Mononuclear cell (primary cell): ENCODE results near the gene CAMK1D. TPM values are rescaled to one million over a fixed set of nuclear protein-coding genes. Genes with fewer than 3 reads are reported as not detected.

Source experiments
- H3K27me3 ChIP-seq: 2 replicates; pipeline ENCODE4 v1.6.0; 2011; ENCODE audit warnings: low read length, control low read depth; ENCODE audit not compliant: insufficient read depth
- H3K4me1 ChIP-seq: 2 replicates; pipeline ENCODE4 v1.5.1; 2011; ENCODE audit warnings: mild to moderate bottlenecking, low read length, control low read depth; ENCODE audit not compliant: insufficient read depth
- H3K4me3 ChIP-seq: 2 replicates; pipeline ENCODE4 v1.5.1; 2011; ENCODE audit warnings: mild to moderate bottlenecking, low read length, moderate library complexity
- H3K9me3 ChIP-seq: 2 replicates; pipeline ENCODE4 v1.5.1; 2011; ENCODE audit warnings: low read depth, mild to moderate bottlenecking, control low read depth, low read length
- total RNA-seq: library from RNA; depleted of rRNA; stranded (reverse); fragments of >200 nt; gene quantifications from one replicate; pipeline ENCODE4 v1.2.3, GENCODE V29; 2012

CAMK1D gene
- total RNA-seq, 1 donor, result 11.0 TPM

DNA sequence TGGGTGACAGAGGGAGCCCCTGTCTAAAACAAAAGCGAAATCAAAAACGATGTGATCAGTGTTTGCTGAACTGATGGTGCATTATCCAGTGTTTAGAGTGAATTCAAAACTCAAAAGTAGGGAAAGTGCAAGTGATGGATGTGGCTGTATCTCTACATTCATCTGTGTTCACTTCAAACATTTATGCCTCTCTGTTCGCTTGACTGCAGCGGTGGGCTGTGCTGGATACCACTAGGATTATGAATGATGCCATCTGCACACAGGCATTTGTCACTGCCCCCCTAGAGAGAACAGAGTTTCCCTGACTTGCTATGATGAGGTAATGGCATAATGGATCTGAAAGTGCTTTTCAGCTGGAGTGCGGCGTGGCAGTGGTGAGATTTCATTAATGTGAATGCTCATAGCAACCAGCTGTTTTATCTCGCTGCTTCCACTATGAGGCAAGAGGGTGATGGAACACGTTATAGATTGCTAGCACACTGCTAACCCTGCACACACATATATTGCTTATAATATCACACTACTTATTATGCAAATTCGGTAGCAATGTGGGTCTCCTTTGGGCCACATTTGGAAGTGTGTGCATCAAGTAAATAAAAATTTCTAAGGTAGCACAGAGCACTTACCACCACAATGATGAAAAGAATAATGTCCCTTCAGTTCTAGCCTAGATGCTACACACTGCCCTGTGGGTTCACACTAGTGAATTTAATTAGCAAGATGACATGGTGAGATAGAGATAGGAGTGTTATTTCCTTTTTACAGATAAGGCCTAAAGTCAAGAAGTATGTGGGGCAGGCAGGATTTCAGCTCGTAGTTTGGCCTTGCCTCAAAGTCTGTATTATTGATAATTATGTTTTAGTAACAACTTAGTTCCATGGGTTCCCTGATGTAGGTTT is 164.7 kb downstream of the CAMK1D start:
- peaks cover 15% of the 10 kb centered on the region for H3K4me1 ChIP-seq
- H3K9me3 ChIP-seq, result no peaks in the 10 kb centered on the region
- H3K27me3 ChIP-seq, result no peaks in the 10 kb centered on the region
- no peak overlapping the region for H3K4me3 ChIP-seq

DNA sequence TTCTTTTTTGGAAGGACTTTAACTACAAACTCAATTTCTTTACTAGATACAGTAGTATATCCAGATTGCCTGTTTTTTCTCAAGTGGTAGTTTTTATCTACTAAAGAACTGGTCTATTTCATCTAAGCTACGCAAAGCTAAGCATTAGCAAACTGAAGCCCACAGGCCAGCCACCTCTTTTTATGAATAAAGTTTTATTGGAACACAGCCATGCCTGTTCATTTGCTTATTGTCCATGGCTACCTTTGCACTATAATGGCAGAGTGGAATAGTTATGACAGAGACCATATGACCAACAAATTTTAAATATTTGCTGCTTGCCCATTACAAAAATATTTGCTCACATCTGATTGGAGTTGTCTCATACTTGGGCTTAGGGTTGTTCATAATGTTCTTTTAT is 168.7 kb downstream of the CAMK1D start:
- no peaks in the 10 kb centered on the region for H3K9me3 ChIP-seq
- H3K4me1 ChIP-seq, result peaks cover 4% of the 10 kb centered on the region
- H3K27me3 ChIP-seq, result no peaks in the 10 kb centered on the region
- H3K4me3 ChIP-seq, result no peak overlapping the region

DNA sequence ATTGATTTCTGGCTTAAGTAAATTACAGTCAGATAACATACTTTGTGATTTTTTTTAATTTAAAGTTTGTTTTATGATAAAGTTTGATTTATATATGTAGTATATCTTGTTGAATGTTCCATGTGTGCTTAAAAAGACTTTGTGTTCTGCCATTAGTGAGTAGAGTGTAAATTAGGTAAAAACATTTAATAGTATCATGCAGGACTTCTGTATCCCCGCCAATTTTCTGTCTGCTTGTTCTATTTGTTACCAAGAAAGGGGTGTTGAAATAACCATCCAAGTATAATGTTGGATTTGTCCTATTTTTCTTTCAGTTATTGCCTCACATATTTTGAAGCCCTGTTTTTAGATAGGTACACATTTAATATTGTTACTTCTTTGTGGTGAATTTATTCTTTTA is 172.1 kb downstream of the CAMK1D start:
- no peak overlapping the region for H3K4me3 ChIP-seq
- no peaks in the 10 kb centered on the region for H3K9me3 ChIP-seq
- no peaks in the 10 kb centered on the region for H3K27me3 ChIP-seq
- H3K4me1 ChIP-seq, result no peaks in the 10 kb centered on the region

DNA sequence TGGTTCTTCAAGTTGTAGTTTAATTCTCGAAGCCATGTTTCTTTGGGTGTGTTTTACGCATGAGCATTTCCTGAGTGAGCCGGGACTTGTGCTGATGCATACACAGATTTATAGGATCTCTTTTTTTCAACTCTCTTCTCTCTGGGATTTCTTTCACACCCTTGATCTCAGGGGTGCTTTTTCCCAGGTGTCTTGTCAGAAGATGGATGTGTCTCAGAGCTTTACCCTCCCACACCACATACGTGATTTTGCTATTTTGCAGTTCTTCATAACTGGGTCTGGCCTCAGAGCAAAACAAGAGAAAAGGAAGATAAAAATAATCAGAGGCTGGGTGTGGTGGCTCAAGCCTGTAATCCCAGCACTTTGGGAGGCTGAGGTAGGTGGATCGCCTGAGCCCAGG is 177.0 kb downstream of the CAMK1D start:
- no peak overlapping the region for H3K4me3 ChIP-seq
- no peaks in the 10 kb centered on the region for H3K27me3 ChIP-seq
- H3K9me3 ChIP-seq, result no peaks in the 10 kb centered on the region
- no peaks in the 10 kb centered on the region for H3K4me1 ChIP-seq

DNA sequence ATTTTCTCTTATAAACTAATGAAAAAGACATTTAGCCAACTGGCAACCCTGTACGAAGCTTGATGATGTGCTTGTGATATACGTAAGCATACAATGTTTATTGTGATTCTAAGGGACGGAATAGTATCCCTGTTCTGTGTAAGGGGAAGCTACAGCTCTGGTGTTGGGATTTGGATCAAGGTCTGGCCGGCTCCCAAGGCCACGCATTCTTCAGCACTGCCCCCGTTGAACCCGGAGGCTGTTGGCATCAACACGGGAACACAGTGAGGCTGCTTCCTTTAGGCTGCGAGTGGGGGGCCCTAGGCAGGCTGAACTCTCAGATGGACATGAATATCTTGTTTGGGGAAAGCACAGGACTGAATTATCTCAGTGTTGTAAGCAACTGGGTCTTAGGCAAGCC is 180.6 kb downstream of the CAMK1D start:
- Histone ChIP-seq H3K9me3 (no peaks in the 10 kb centered on the region), H3K27me3 (no peaks in the 10 kb centered on the region), H3K4me1 (peaks cover 4% of the 10 kb centered on the region), H3K4me3 (no peak overlapping the region)

DNA sequence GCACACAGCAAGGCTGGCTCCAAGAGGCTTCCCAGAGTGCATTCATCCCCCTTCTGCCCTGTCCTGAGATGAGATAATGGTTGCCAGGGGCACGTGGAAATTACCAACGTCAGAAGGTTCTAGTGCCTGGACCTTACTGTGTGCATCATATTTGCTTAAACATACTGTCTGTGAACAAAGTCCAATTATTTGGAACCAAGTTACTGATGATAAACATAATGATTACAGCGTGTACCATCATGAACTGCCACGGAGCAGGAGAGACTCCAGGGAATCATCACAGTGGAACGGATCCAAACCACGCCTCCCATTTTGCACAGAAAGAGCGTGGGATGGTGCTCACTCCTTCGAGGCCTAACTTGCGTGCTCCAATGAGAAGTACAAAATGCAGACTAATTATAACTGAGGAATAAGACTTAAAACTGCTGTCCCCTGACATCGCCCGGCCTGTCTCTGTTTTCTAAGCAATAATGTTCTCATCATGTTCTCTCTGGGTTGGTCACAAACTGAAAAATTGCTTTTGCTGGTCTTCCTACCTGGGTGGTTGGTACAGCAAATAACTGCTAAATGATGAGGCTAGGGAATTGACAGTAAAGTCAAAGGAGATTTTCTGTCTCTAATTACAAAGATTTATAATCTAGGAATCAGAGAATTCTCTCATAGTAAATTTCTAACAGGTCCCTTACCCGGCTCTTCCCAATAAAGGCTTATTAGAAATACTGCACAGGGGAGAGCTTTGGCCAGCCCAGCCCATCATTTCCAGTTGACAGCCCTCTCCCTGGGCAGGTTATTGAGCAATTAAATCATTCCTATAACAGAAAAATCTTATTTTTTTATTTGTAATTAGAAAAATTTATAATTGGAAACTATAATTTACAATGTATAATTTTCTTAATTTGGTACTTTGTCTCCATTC is 182.2 kb downstream of the CAMK1D start:
- Histone ChIP-seq H3K4me1 (peaks cover 4% of the 10 kb centered on the region), H3K4me3 (no peak overlapping the region), H3K9me3 (no peaks in the 10 kb centered on the region), H3K27me3 (no peaks in the 10 kb centered on the region)

DNA sequence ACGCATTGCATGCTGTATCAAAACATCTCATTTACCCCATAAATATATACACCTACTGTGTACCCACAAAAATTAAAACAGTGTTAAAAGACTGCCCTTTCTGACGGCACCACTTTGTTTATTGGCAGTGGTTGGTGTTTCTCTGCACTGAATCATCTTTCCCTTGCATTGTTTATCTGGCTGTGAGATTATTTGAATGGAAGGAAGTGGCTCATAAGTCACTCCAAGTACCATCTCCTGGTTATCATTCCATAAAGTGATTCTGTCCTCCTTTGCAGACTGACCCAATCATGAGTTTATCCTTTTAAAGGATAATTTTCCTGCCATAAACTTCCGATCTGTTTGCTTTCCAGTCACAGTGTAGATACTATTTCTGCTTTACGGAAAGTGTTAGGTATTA is 183.8 kb downstream of the CAMK1D start:
- Histone ChIP-seq H3K9me3 (no peaks in the 10 kb centered on the region), H3K27me3 (no peaks in the 10 kb centered on the region), H3K4me1 (peaks cover 4% of the 10 kb centered on the region), H3K4me3 (no peak overlapping the region)

DNA sequence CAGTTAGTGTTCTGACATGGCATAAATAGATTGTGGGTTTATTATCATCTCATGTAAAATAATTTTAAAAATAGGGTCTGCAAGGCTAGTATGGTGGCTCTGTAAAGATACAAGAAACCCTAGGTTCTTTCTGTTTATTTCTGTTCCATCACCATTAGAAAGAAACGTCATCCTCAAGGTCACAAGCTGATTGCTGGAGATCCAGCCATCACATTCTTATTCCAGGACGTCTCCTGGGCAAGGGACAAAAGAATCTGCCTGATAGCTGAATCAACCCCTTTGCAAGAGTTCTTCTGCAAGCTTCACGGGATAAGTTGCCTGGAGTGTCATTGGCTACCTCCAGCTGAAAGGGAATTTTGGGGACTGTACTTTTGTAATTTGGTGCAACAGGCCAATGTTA is 184.4 kb downstream of the CAMK1D start:
- Histone ChIP-seq H3K4me1 (peaks cover 4% of the 10 kb centered on the region), H3K27me3 (no peaks in the 10 kb centered on the region), H3K4me3 (no peak overlapping the region), H3K9me3 (no peaks in the 10 kb centered on the region)

DNA sequence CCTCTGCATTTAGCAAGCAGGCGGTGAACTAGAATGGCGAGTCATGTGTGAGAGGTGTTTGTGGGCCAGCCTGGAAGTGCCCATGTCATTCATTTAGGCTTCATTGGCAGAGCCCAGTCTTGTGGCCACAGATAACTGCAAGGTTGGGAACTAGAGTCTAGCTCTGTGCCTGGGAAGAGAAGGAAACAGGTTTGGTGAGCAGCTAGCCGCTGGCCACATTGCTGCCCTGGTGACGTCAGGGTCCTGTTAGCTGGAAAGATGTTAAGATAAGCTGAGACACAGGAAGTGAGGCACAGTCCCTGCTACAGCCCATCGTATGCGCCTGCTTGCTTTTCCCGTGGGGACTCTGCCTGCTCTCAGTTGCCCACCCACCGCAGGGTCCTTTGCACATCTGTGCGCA is 185.5 kb downstream of the CAMK1D start:
- Histone ChIP-seq H3K4me3 (no peak overlapping the region), H3K4me1 (peaks cover 4% of the 10 kb centered on the region), H3K27me3 (no peaks in the 10 kb centered on the region), H3K9me3 (no peaks in the 10 kb centered on the region)

DNA sequence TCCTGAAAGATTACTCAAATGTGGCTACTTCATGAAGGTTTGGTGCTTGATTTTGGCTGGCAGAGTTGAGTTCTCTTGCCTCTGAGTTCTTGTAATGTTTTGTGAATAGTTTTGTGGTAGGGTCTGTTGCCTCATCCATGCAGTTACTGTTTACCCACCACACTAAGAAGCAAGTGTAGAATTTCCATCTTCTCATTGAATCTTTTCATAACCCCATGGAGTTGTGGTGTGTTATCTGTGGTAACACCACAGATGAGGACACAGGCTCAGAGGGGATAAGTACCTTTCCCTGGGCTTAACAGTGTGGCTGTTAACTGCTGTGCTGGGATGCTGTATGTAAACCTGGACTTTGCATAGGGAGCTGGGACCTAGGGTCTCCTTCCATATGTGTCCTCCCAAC is 186.3 kb downstream of the CAMK1D start:
- no peak overlapping the region for H3K4me3 ChIP-seq
- peaks cover 4% of the 10 kb centered on the region for H3K4me1 ChIP-seq
- no peaks in the 10 kb centered on the region for H3K27me3 ChIP-seq
- no peaks in the 10 kb centered on the region for H3K9me3 ChIP-seq

DNA sequence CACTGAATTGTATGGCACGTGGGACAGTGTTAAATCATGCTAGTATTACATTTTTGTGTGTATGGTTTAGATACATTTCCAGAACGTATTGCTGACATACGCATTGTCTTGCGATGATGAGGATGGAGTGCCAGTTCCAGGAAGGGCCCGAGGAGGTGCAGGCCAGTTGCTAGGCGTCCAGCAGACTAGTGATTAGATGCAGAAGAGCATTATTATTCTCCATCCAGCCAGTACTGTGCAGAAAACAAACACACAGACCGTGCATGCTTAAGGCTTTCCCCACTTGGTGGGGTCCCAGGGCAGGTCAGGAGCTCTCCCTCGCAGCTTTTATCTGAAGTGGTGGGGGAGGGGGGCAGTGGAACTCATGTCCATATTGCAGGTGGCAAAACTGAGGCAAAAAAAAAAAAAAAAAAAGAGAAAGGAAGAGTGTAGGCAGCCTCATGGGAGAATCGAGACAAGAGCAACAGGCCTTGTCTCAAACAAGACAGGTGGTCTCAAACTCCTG is 189.2 kb downstream of the CAMK1D start:
- H3K4me3 ChIP-seq, result no peak overlapping the region
- H3K4me1 ChIP-seq, result peaks cover 4% of the 10 kb centered on the region
- no peaks in the 10 kb centered on the region for H3K27me3 ChIP-seq
- no peaks in the 10 kb centered on the region for H3K9me3 ChIP-seq

DNA sequence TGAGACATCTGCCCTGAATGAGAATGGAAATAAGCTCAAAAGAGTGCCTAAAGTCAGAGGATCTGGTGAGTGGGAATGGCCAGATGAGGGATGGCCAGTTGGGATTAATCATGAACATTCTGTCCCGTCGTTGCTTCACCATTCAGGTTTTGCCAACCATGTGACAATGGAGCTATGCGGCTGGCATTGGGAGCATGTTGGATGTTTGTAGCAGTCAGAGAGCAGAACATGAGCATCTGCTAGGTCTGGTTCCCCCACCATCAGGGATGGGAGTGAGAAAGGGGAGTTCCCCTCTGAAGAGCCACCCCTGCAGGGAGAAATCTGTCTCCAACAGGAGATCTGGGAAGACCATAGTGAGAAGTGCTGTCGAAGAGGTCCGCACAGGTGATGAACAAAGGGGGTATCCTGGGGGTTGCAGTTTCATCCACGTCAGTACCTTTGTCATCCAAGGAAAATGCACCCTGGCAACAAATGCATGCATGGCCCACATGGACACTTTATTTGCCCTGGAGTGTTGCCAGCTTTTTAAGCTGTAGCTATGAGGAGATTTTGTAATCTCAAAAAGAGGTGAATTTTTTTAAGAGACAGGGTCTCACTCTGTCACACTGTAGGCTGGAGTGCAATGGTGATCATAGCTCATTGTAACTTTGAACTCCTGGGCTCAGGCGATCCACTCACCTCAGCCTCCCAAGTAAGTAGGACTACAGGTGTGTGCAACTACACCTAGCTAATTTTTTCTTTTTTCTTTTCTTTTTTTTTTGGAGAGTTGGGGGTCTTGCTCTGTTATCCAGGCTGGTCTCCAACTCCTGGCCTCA is 190.2 kb downstream of the CAMK1D start:
- H3K9me3 ChIP-seq, result no peaks in the 10 kb centered on the region
- no peaks in the 10 kb centered on the region for H3K27me3 ChIP-seq
- H3K4me3 ChIP-seq, result no peak overlapping the region

DNA sequence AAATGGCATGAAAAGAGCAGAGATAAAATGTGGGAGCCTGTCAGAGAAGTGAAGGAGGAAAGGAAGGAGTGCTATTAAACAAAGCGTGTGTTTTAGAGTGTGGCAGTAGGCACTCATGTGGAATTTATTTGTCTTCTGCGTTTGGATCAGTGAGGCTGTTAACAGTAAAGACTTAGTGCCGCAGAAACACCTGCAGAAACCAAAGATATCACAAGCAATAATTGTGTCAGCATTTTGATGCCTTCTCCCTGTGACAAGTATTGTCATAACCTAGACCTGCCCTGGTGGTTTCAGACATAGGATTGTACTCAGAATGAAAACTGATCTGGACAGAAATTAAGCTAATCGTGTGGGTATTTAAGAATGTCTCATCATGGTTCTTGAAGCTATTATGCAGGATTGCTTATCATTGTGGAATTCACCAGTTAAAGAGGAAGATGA is 191.0 kb downstream of the CAMK1D start:
- H3K4me1 ChIP-seq, result no peaks in the 10 kb centered on the region

More for the DNA sequence above, 190.2 kb downstream of the CAMK1D start:
- peaks cover 3% of the 10 kb centered on the region for H3K4me1 ChIP-seq

DNA sequence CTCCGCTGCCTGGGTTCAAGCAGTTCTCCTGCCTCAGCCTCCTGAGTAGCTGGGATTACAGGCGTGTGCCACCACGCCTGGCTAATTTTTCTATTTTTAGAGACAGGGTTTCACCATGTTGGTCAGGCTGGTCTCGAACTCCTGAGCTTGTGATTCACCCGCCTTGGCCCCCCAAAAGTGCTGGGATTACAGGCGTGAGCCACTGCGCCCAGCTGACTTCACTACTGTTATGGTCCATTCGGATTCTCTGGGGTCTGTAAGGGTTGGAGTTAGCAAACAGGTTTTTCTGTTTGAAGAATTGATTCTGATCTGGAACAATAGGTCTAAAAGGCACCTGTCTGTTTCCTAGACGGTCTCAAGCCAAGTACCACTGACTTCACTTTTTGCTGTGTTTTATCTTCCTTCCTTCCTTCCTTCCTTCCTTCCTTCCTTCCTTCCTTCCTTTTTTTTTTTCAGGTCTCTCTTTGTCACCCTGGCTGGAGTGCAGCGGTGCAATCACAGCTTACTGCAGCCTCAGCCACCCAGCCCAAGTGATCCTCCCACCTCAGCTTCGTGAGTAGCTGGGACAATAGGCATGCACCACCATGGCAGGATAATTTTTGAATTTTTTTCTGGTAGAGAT is 192.2 kb downstream of the CAMK1D start:
- Histone ChIP-seq H3K27me3 (no peaks in the 10 kb centered on the region), H3K4me3 (no peak overlapping the region), H3K9me3 (no peaks in the 10 kb centered on the region), H3K4me1 (no peaks in the 10 kb centered on the region)

More for the DNA sequence above, 191.0 kb downstream of the CAMK1D start:
- no peaks in the 10 kb centered on the region for H3K9me3 ChIP-seq
- no peak overlapping the region for H3K4me3 ChIP-seq
- H3K27me3 ChIP-seq, result no peaks in the 10 kb centered on the region
